ENCODE data around the gene GAP43. TPM values are rescaled to one million over a fixed set of nuclear protein-coding genes. Genes with fewer than 3 reads are reported as not detected.

The GAP43 gene
- total RNA-seq, 6 experiments from 2014 or later = 0.09 TPM; not detected in 5

DNA sequence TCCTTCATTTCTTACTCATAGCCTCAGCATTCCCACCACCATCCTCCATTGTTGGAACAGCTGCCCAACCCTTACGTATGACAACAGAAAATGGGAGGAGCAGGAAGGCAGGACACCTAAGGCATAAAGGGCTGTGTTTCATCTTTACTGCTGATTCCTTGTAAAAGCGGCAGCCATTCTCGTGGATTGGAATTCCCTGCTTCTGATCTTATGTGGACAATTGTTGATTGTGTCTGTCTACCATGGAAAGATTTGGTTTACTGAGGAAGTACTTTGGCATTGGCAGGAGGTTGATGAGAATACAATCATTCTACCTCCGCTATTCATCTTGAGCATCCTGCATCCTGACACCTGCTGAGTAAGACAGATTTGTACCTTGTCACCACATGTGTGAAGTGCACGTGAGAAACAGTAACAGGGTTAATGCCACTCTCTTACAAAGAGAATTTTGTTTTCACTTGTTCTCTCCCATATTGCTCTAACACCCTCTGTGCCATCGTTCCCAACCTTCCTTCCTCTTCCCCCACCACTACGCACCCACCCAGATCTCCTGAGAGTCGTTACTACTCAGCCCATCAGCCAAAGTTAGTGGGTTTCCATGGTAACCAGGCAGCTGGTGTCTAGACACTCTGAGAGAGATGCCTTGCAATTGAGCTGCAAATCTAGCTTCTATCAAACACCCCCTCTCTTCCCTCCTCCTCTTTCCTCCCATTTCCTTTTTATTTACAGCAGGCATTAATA is 75.7 kb downstream of the GAP43 start:
- no peak for DNase-seq
- H3K27me3 Mint-ChIP-seq (ENCODE audit: insufficient read depth) = peaks cover 4% of the 10 kb centered on the region
- H3K9me3 Mint-ChIP-seq = no peaks in the 10 kb centered on the region
- no peak overlapping the region for H3K27ac Mint-ChIP-seq
- no peaks in the 10 kb centered on the region for H3K36me3 Mint-ChIP-seq (ENCODE audit: low read depth)
- H3K4me3 Mint-ChIP-seq = no peak overlapping the region
- TF ChIP-seq, protein P1, sequence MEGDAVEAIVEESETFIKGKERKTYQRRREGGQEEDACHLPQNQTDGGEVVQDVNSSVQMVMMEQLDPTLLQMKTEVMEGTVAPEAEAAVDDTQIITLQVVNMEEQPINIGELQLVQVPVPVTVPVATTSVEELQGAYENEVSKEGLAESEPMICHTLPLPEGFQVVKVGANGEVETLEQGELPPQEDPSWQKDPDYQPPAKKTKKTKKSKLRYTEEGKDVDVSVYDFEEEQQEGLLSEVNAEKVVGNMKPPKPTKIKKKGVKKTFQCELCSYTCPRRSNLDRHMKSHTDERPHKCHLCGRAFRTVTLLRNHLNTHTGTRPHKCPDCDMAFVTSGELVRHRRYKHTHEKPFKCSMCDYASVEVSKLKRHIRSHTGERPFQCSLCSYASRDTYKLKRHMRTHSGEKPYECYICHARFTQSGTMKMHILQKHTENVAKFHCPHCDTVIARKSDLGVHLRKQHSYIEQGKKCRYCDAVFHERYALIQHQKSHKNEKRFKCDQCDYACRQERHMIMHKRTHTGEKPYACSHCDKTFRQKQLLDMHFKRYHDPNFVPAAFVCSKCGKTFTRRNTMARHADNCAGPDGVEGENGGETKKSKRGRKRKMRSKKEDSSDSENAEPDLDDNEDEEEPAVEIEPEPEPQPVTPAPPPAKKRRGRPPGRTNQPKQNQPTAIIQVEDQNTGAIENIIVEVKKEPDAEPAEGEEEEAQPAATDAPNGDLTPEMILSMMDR (IDR thresholded peaks at IDR 0.05) = no peak
- H3K4me1 Mint-ChIP-seq (ENCODE audit: low read depth) = no peaks in the 10 kb centered on the region

DNA sequence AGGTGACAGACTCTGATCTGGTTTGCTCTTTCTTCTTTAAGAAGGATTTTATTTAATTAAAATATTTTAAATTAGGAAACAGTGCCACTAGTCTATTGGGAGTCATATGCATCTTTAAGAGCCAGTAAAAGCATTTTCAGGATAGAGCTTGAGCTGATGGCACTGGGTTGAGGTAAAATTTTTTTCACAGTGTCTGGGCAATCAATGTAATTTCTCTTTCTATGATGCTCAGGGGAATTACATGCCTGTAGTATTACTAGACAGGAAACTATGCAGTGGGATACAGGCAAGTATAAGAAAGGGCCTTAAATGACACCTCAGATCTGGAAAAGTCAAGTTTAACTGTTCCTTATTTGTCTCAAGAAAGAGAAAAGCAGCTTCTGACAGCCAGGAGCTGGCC is 76.4 kb downstream of the GAP43 start:
- Mint-ChIP-seq H3K4me1 (ENCODE audit: low read depth) (no peaks in the 10 kb centered on the region), H3K4me3 (no peak overlapping the region), H3K9me3 (no peaks in the 10 kb centered on the region), H3K27me3 (ENCODE audit: insufficient read depth) (peaks cover 4% of the 10 kb centered on the region), H3K36me3 (ENCODE audit: low read depth) (no peaks in the 10 kb centered on the region), H3K27ac (no peak overlapping the region)
- no peak for DNase-seq
- TF ChIP-seq, protein P1 (IDR thresholded peaks at IDR 0.05) = no peak

DNA sequence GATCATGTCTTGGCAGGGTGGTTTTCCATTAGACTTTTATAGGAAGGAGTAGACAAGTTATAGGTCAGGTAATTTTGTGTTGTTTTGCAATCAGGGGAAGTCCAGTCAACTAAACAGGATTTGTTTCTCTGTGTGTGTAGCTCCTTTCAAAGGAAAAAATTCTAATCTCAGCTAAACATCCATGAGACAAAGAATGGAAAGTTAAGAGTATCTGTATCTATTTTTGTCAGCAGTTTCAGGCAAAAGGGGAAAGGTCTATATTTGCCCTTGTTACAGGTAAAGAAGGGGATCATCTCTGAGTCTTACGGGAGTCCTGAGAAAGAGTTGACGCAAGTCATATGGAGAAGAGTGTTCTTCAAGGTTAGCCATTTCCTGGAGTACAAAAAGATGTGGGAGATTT is 79.3 kb downstream of the GAP43 start:
- Mint-ChIP-seq H3K9me3 (no peaks in the 10 kb centered on the region), H3K4me3 (no peak overlapping the region)
- TF ChIP-seq, protein P1 (IDR thresholded peaks at IDR 0.05) = no peak

DNA sequence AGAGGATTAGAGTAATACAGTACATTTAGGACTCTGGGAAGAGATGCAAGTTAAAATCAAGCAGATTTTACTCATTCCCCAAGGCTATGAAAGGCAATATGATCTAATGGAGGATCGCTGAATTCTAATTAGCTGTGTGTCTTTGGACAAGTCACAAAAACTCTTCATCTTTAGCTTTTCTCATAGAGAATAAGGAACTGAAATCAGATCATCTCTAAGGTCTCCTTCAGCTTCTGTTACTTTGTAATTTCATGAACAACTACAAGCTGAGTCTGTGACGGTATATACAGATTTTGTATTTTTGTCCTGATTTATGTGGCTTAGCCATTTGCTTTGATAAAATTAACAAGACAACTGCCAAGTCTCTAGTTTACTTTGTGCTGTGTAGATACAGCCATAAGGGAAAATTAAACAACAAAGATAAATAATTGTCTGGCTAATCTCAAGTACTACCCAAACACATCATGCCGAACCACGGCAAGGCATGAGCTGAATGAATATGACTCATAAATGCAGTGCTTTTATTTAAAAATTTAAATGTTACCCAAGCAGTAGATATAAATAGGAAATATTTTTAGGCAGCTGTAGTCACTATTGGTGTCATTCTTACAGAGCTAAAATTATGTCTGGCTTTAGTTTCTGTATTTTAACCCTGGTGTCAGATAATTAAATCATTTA is 81.5 kb downstream of the GAP43 start:
- Mint-ChIP-seq H3K36me3 (ENCODE audit: low read depth) (no peaks in the 10 kb centered on the region), H3K27ac (no peak overlapping the region), H3K4me1 (ENCODE audit: low read depth) (no peaks in the 10 kb centered on the region), H3K9me3 (no peaks in the 10 kb centered on the region), H3K27me3 (ENCODE audit: insufficient read depth) (peaks cover 3% of the 10 kb centered on the region; the same call in 1 of the 2 replicates), H3K4me3 (no peak overlapping the region)
- no peak for DNase-seq
- TF ChIP-seq, protein P1 (IDR thresholded peaks at IDR 0.05) = no peak

More for the DNA sequence above, 79.3 kb downstream of the GAP43 start:
- H3K27ac Mint-ChIP-seq = no peak overlapping the region
- no peak for DNase-seq
- H3K4me1 Mint-ChIP-seq (ENCODE audit: low read depth) = no peaks in the 10 kb centered on the region
- no peaks in the 10 kb centered on the region for H3K36me3 Mint-ChIP-seq (ENCODE audit: low read depth)
- no peaks in the 10 kb centered on the region; the same call in 1 of the 2 replicates for H3K27me3 Mint-ChIP-seq (ENCODE audit: insufficient read depth)

DNA sequence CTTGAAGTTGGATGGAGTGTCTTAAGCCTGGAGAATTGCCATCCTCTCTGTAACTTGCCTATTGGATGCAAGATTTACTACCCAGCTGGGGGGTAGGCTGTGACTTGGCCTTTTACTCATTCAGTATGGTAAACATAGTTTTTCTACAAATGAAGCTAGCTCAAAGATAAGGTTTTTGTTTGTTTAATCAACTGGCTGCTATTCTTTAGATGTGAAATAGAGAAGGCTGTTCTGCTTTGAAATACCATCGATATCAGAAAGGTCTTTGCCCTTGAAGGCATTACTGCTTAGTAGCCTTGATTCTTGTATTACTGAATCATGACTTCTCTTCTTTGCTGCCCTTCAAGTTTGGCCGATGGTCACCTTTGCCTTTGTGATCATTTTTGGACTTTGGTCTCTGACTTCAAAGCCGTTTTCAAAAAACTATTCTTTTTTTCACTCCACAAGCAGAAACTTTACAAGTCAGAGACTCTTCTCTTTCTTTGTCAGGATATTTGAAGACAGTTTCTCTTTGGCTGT is 83.1 kb downstream of the GAP43 start:
- no peak for DNase-seq
- Mint-ChIP-seq H3K4me3 (no peak overlapping the region), H3K9me3 (no peaks in the 10 kb centered on the region), H3K36me3 (ENCODE audit: low read depth) (no peaks in the 10 kb centered on the region), H3K27me3 (ENCODE audit: insufficient read depth) (peaks cover 3% of the 10 kb centered on the region; the same call in 1 of the 2 replicates), H3K27ac (no peak overlapping the region), H3K4me1 (ENCODE audit: low read depth) (peaks cover 9% of the 10 kb centered on the region)
- TF ChIP-seq, protein P1 (IDR thresholded peaks at IDR 0.05) = no peak
